GM12878 (cell line): ENCODE results near the gene HOXD9.

ENCODE experiments used
- RFX5 ChIP-seq: IDR thresholded peaks from 2 replicates; pipeline ENCODE4 v1.6.1; 2011; ENCODE audit warnings: low read depth, low read length, improper control_type of control experiment
- SPI1 ChIP-seq: IDR thresholded peaks from 2 replicates; pipeline ENCODE4 v1.6.1; 2011; ENCODE audit warnings: low read depth, mild to moderate bottlenecking, low read length, moderate library complexity, borderline replicate concordance; ENCODE audit not compliant: insufficient read depth
- TAF1 ChIP-seq: IDR thresholded peaks from 2 replicates; pipeline ENCODE4 v1.6.1; 2011; ENCODE audit warnings: mild to moderate bottlenecking, low read depth, low read length, borderline replicate concordance
- ZNF622 ChIP-seq: fragments of 450-650 bp; IDR thresholded peaks from 2 replicates; pipeline ENCODE4 v1.6.1; 2017; ENCODE audit warnings: mild to moderate bottlenecking, inconsistent platforms
- TF ChIP-seq, protein P1 (sequence below): fragments of 450-650 bp; IDR thresholded peaks from 2 replicates; pipeline ENCODE4 v1.6.1; 2018; ENCODE audit warnings: mild to moderate bottlenecking, low read depth, moderate library complexity; ENCODE audit not compliant: partially characterized antibody

DNA sequence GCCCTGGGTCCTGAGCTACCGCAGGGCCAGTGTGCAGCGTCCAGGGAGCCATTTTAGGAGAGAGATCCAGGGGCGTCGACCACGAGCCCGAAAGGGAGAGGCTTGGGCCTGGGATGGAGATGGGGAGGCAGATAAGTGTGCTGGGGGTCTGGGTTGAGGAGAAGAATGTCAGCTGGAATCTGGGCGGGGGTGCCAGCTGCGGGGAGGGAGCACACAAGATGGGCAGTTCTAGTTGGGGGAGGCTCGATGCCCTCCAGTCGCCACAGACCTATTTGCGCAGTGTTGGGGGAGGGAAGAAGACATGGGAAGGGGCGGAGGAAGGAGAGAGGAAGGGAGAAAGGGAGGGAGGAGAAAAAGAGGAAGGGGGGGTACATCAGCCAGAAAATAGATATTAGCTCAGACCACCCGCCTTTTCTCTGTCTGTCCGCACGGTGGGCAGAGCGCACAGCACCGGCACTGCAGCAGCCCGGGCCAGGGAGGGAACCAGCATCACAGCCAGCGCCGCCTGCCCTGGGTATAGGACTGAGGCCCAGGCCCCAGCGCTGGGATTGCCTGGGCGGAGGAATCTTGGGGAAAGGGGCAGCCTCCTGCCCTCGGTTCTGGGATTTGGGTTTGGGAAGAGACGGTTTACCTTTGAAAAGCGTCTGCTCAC, 17.3 kb upstream of the HOXD9 start:
- TF ChIP-seq ZNF622 (no peak), TAF1 (no peak), SPI1 (no peak), RFX5 (no peak)
- TF ChIP-seq, protein P1, sequence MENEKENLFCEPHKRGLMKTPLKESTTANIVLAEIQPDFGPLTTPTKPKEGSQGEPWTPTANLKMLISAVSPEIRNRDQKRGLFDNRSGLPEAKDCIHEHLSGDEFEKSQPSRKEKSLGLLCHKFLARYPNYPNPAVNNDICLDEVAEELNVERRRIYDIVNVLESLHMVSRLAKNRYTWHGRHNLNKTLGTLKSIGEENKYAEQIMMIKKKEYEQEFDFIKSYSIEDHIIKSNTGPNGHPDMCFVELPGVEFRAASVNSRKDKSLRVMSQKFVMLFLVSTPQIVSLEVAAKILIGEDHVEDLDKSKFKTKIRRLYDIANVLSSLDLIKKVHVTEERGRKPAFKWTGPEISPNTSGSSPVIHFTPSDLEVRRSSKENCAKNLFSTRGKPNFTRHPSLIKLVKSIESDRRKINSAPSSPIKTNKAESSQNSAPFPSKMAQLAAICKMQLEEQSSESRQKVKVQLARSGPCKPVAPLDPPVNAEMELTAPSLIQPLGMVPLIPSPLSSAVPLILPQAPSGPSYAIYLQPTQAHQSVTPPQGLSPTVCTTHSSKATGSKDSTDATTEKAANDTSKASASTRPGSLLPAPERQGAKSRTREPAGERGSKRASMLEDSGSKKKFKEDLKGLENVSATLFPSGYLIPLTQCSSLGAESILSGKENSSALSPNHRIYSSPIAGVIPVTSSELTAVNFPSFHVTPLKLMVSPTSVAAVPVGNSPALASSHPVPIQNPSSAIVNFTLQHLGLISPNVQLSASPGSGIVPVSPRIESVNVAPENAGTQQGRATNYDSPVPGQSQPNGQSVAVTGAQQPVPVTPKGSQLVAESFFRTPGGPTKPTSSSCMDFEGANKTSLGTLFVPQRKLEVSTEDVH = no peak
